GOT3 (cell line): Measurements from ENCODE around the gene KCNN4.

ENCODE experiments used
- DNase-seq: peaks from one replicate; lab custom pipeline; 2025; ENCODE audit warnings: mixed read lengths; lab: John Stamatoyannopoulos, UW

The KCNN4 gene

GRCh38 chr19:43748205-43748594 is 32.6 kb downstream of the KCNN4 start:
- DNase-seq: no peak

GRCh38 chr19:43747557-43748204 is 33.1 kb downstream of the KCNN4 start:
- DNase-seq: no peak

- DNase-seq: no peak
These were observed 37.7 kb downstream of the KCNN4 start for GRCh38 chr19:43743059-43743458.

DNA sequence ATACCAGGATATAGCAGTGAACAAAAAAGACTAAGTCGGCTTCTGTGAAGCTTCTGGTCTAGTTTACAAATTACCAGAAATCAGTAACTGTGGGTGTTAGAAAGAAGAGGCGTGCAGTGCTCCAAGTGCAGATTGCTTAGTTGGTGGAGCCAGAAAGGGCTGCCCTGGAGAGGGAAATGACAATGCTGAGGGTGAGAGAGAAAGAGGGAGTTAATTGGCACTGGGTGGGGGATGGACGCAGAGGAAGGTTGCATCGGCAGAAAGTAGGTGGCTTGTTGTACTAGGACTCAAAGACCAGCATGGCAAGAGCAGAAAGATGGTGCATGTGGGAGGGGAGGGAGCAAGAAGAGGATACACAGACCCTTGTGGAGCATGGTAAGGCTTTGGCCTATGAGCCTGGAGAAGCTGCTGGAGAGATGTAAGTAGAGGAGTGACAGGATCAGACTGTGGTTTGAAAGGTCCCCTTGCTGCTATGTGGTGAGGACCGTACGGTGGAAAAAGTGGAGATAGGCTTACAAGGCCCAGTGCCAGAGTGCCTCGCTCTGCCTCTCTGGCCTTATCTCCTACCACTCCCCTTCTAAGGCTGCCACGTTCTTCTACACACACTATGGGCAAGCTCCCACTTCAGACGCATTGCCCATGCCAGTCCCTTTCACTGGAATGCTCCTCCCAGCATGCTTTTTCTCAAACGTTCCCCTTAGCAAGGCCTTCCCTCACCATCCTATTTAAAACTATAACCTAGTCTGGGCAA is 39.5 kb downstream of the KCNN4 start:
- no peak for DNase-seq

GRCh38 chr19:43739439-43740235 is 41.1 kb downstream of the KCNN4 start:
- DNase-seq: no peak

- DNase-seq: no peak
These were observed 42.0 kb downstream of the KCNN4 start for GRCh38 chr19:43738780-43739211.

DNA sequence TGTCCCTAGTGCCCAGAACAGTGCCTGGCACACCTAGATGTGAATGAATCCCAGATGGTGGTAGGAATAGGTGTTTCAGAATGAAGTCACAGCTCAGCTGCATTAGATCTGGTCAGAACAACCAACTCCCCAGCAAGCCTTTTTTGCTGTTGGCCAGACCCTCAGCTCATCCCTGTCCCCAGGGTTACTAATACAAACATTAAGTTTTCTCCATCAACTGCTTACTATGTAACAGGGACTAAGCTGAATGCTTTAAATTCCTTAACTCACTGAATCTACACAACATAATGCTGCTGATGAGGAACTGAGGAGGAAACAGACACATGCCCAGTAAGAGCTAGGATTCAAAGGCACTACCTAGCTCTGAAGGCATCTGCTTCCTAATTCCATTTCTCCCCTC is 44.8 kb downstream of the KCNN4 start:
- no peak for DNase-seq

- DNase-seq: no peak
These were observed 45.8 kb downstream of the KCNN4 start for GRCh38 chr19:43735013-43735412.

DNA sequence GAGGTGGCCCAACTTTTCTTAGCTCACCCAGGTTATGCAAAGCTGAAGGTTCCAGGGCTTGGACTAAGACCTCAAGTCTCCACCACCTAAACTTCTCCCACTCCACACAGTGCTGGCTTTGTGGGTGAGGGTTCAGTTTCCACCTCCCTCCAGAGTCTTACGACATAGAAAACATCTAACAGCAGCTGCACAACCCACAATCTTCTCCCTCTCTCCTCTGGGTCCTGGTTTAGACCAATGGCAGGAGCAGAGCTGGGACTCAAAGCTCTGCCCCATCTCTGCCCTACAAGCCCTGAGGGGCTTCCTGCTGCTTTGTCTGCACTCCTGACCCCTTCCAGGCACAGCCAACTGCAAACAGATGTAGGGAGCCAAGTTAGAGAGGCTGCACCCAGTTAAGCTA is 48.9 kb downstream of the KCNN4 start:
- no peak for DNase-seq

DNA sequence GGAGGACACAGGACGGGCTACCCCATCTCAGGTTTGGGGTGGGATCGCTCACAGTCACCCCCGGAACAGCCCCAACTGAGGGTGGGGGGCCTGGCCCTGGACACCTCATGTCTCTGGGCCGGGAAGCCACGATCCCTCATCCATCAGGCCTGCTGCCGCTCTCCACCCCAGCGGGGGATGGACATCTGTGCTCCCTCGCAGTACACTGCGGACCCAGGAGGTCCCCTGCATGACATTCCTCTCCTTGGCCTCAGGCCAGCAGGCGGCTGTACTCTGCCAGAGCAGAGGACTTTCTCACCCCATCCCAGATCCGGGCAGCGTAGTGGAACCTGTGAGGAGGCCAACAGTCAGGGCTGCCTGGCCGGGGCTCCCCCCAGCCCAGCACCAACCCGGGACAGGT is 49.4 kb downstream of the KCNN4 start:
- DNase-seq: no peak

GRCh38 chr19:43729919-43730318 is 50.9 kb downstream of the KCNN4 start:
- DNase-seq: no peak

GRCh38 chr19:43727593-43727853 is 53.2 kb downstream of the KCNN4 start:
- no peak for DNase-seq

DNA sequence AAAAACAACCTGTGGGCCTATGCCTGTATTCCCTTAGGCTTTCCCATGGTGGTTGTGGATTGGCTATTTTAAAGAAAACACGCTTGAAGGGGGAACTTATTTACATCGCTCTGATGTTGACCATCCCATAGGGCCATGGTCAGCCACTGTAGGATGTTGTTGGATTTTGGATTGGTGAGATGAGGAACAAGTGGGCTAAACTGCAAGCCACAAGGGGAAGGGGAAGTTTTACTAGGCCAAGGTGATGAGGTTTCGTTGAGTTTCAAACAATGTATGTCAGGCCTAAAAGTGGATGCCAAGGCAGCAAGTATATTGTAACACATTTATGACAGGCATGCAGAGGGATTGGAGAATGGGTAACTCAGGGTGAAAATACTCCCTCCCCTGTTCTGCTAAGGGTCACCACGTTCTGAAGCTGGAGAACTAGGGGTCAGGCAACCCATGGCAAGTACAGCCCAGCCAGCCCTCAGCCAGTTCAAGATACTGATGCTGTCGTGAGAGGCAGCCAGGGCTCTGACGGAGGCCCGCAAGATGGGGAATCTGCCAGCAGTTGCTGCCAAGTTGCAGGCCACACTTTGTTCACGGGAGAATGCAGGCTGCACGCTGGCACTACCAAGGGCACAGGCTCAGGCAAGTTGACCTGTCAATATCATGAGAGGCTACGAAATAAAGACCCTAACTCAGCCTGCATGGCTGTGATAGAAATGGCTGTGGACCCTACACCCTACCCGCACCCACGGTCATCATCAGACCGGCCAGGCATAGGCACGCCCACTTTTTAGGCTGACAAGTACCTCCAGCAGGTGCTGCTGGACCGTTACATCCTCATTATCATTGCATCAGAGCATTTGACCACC is 53.8 kb downstream of the KCNN4 start:
- DNase-seq: no peak

- DNase-seq: no peak
These were observed 55.3 kb downstream of the KCNN4 start for GRCh38 chr19:43725468-43725867.

GRCh38 chr19:43724896-43725295 is 55.9 kb downstream of the KCNN4 start:
- no peak for DNase-seq

GRCh38 chr19:43723588-43723987 is 57.2 kb downstream of the KCNN4 start:
- no peak for DNase-seq

GRCh38 chr19:43721469-43722048 is 59.2 kb downstream of the KCNN4 start:
- DNase-seq: no peak

DNA sequence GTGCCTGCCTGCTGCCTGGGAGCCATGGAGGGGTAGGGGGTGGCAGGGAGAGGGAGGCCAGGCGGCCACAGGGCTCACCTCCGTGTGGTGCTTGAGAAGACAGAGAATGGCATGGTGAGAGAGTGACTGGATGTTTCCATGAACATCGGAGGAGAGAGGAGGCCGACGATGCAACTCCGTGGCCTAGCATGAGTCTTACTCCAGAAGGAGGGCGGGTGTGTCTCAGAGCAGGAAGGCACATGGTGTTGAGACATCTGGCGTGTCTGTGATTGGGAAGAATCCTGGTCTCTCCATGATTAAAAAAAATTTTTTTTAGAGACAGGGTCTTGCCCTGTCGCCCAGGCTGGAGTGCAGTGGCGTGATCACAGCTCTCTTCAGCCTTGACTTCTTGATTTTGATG is 59.8 kb downstream of the KCNN4 start:
- peak; percentile 11 for DNase-seq

DNA sequence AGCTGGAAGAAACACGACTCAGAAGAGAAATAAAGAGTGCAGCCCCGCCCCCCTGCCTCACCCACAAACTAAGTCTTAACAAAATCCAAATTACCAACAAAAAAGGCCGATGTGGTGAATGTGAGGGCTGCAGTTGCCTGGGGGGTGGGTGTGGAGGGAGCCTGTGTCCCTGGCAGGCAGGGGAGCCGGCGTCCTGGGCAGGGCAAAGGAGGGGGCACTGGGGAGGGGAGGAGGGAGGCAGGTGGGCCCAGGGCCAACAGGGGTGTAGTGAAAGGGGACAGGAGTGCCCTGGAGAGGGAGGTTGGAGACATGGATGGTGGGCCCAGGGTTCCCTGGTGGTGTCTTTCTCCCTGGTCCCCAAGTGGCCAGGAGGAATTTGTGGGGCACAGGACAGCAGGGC is 60.9 kb downstream of the KCNN4 start:
- DNase-seq: no peak

DNA sequence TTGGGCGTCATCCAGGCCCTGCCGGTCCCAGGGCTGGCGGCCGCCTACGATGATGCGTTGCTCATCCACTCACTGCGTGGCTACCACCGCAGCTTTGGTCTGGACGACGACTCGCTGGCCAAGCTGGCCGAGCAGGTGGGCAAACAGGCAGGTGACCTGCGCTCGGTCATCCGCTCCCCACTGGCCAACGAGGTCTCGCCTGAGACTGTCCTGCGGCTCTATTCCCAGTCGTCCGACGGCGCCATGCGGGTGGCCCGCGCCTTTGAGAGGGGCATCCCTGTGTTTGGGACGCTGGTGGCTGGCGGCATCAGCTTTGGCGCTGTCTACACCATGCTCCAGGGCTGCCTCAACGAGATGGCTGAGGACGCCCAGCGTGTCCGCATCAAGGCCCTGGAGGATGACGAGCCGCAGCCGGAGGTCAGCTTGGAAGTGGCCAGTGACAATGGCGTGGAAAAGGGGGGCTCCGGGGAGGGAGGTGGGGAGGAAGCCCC is 61.4 kb downstream of the KCNN4 start:
- DNase-seq: no peak

DNA sequence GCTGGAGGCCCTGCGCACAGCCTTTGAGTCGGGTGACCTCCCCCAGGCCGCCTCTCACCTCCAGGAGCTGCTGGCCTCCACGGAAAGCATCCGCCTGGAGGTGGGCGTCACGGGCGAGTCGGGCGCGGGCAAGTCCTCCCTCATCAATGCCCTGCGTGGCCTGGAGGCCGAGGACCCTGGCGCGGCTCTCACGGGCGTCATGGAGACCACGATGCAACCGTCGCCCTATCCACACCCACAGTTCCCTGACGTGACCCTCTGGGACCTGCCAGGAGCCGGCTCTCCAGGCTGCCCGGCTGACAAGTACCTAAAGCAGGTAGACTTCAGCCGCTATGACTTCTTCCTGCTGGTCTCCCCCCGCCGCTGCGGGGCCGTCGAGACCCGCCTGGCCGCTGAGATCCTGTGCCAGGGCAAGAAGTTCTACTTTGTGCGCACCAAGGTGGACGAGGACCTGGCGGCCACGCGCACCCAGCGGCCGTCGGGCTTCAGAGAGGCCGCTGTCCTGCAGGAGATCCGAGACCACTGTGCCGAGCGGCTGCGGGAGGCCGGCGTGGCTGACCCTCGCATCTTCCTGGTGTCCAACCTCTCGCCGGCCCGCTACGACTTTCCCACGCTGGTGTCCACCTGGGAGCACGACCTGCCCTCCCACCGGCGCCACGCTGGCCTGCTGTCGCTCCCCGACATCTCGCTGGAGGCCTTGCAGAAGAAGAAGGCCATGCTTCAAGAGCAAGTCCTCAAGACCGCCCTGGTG is 62.0 kb downstream of the KCNN4 start:
- no peak for DNase-seq
